Osteocyte (in vitro differentiated cells): ENCODE measurements around the gene PCDHGB1. TPM values are rescaled to one million over a fixed set of nuclear protein-coding genes. Genes with fewer than 3 reads are reported as not detected.

ENCODE experiments used
- DNase-seq: peaks from one replicate; pipeline ENCODE4 v3.0.0; 2021; ENCODE audit warnings: mixed read lengths; ENCODE audit not compliant: unreplicated experiment; ENCODE audit errors: extremely low spot score
- H3K27ac Mint-ChIP-seq: one replicate; pipeline ENCODE4 v1.8.0; 2021; ENCODE audit warnings: mild to moderate bottlenecking, mixed read lengths; ENCODE audit not compliant: unreplicated experiment
- H3K27me3 Mint-ChIP-seq: one replicate; pipeline ENCODE4 v1.8.0; 2021; ENCODE audit warnings: mixed read lengths; ENCODE audit not compliant: unreplicated experiment
- H3K36me3 Mint-ChIP-seq: one replicate; pipeline ENCODE4 v1.8.0; 2021; ENCODE audit warnings: mixed read lengths; ENCODE audit not compliant: unreplicated experiment
- H3K4me1 Mint-ChIP-seq: one replicate; pipeline ENCODE4 v1.8.0; 2021; ENCODE audit warnings: mixed read lengths; ENCODE audit not compliant: unreplicated experiment
- H3K4me3 Mint-ChIP-seq: one replicate; pipeline ENCODE4 v1.8.0; 2021; ENCODE audit warnings: mild to moderate bottlenecking, moderate library complexity, mixed read lengths; ENCODE audit not compliant: unreplicated experiment
- H3K9me3 Mint-ChIP-seq: one replicate; pipeline ENCODE4 v1.8.0; 2021; ENCODE audit warnings: mixed read lengths; ENCODE audit not compliant: unreplicated experiment
- total RNA-seq: library from RNA; stranded (reverse); gene quantifications from 2 replicates; pipeline ENCODE4 v1.2.1, GENCODE V29; 2021
- TF ChIP-seq, protein P1 (sequence below): fragments of 200-600 bp; sonication (generic); IDR thresholded peaks from 2 replicates; pipeline ENCODE4 v1.5.0; 2021; ENCODE audit warnings: antibody characterized with exemption, mild to moderate bottlenecking, moderate library complexity

Gene PCDHGB1
- total RNA-seq, 1 donor from 2014 or later = 1.8 TPM

- no peak for DNase-seq
- Mint-ChIP-seq H3K9me3 (peaks cover 12% of the 10 kb centered on the region), H3K27ac (no peak overlapping the region), H3K4me3 (no peak overlapping the region), H3K27me3 (no peaks in the 10 kb centered on the region), H3K4me1 (no peaks in the 10 kb centered on the region), H3K36me3 (peaks cover 7% of the 10 kb centered on the region)
- TF ChIP-seq, protein P1, sequence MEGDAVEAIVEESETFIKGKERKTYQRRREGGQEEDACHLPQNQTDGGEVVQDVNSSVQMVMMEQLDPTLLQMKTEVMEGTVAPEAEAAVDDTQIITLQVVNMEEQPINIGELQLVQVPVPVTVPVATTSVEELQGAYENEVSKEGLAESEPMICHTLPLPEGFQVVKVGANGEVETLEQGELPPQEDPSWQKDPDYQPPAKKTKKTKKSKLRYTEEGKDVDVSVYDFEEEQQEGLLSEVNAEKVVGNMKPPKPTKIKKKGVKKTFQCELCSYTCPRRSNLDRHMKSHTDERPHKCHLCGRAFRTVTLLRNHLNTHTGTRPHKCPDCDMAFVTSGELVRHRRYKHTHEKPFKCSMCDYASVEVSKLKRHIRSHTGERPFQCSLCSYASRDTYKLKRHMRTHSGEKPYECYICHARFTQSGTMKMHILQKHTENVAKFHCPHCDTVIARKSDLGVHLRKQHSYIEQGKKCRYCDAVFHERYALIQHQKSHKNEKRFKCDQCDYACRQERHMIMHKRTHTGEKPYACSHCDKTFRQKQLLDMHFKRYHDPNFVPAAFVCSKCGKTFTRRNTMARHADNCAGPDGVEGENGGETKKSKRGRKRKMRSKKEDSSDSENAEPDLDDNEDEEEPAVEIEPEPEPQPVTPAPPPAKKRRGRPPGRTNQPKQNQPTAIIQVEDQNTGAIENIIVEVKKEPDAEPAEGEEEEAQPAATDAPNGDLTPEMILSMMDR = no peak
Measured at GRCh38 chr5:141398608-141399007, 48.7 kb downstream of the PCDHGB1 start.

- no peaks in the 10 kb centered on the region for H3K27me3 Mint-ChIP-seq
- H3K4me3 Mint-ChIP-seq = no peak overlapping the region
- TF ChIP-seq, protein P1 = no peak
- no peak overlapping the region for H3K27ac Mint-ChIP-seq
- no peaks in the 10 kb centered on the region for H3K4me1 Mint-ChIP-seq
- peaks cover 11% of the 10 kb centered on the region for H3K9me3 Mint-ChIP-seq
- H3K36me3 Mint-ChIP-seq = peaks cover 4% of the 10 kb centered on the region
- no peak for DNase-seq
Measured at GRCh38 chr5:141399555-141400258, 49.8 kb downstream of the PCDHGB1 start.

Other genes with a start within 250 kb of the PCDHGB1 start
- gene PCDHB3, start 249.6 kb upstream of the PCDHGB1 start, total RNA-seq = 8.8 and 11.1 TPM in 2 replicates
- gene PCDHB4, start 228.3 kb upstream of the PCDHGB1 start, total RNA-seq = 2.9 and 4.1 TPM in 2 replicates
- gene PCDHB5, start 214.9 kb upstream of the PCDHGB1 start, total RNA-seq = 6.4 and 7.5 TPM in 2 replicates
- 1.4 and 1.6 TPM in 2 replicates for gene PCDHB6, start 200.0 kb upstream of the PCDHGB1 start, total RNA-seq
- 1.1 and 1.2 TPM in 2 replicates for gene PCDHB7, start 177.5 kb upstream of the PCDHGB1 start, total RNA-seq
- gene PCDHB8, start 172.3 kb upstream of the PCDHGB1 start, total RNA-seq = 0.81 and 1.1 TPM in 2 replicates
- gene PCDHB16, start 167.7 kb upstream of the PCDHGB1 start, total RNA-seq = 9.0 and 10.8 TPM in 2 replicates
- 3.4 and 4.3 TPM in 2 replicates for gene PCDHB9, start 162.9 kb upstream of the PCDHGB1 start, total RNA-seq
- 7.8 and 8.2 TPM in 2 replicates for gene PCDHB10, start 157.7 kb upstream of the PCDHGB1 start, total RNA-seq
- 1.9 and 2.4 TPM in 2 replicates for gene PCDHB11, start 150.5 kb upstream of the PCDHGB1 start, total RNA-seq
- 1.9 and 2.2 TPM in 2 replicates for gene PCDHB12, start 141.4 kb upstream of the PCDHGB1 start, total RNA-seq
- gene PCDHB13, start 136.2 kb upstream of the PCDHGB1 start, total RNA-seq = 2.2 and 2.4 TPM in 2 replicates
- 8.8 and 9.0 TPM in 2 replicates for gene PCDHB14, start 126.8 kb upstream of the PCDHGB1 start, total RNA-seq
- gene PCDHB15, start 104.7 kb upstream of the PCDHGB1 start, total RNA-seq = 4.3 and 4.4 TPM in 2 replicates
- gene SLC25A2, start 46.0 kb upstream of the PCDHGB1 start, total RNA-seq = 0.50 and 0.81 TPM in 2 replicates
- 78.7 and 83.8 TPM in 2 replicates for gene TAF7, start 29.3 kb upstream of the PCDHGB1 start, total RNA-seq
- gene PCDHGA1, start 19.6 kb upstream of the PCDHGB1 start, total RNA-seq = 0.13 TPM in 1 of 2 replicates, not detected in the other
- gene PCDHGA2, start 11.3 kb upstream of the PCDHGB1 start, total RNA-seq = 0.21 TPM in 1 of 2 replicates, not detected in the other
- gene PCDHGA3, start 6.3 kb upstream of the PCDHGB1 start, total RNA-seq = not detected in 2 replicates
- gene PCDHGA4, start 4.9 kb downstream of the PCDHGB1 start, total RNA-seq = 0.27 and 0.47 TPM in 2 replicates
- 0.50 and 0.59 TPM in 2 replicates for gene PCDHGB2, start 9.9 kb downstream of the PCDHGB1 start, total RNA-seq
- 0.13 and 0.16 TPM in 2 replicates for gene PCDHGA5, start 14.1 kb downstream of the PCDHGB1 start, total RNA-seq
- 0.19 and 0.29 TPM in 2 replicates for gene PCDHGB3, start 20.1 kb downstream of the PCDHGB1 start, total RNA-seq
- 0.18 and 0.21 TPM in 2 replicates for gene PCDHGA6, start 23.8 kb downstream of the PCDHGB1 start, total RNA-seq
- 0.11 TPM in 1 of 2 replicates, not detected in the other for gene PCDHGA7, start 32.6 kb downstream of the PCDHGB1 start, total RNA-seq
- 10.8 and 11.9 TPM in 2 replicates for gene PCDHGB4, start 37.6 kb downstream of the PCDHGB1 start, total RNA-seq
- 0.34 and 0.51 TPM in 2 replicates for gene PCDHGA8, start 42.5 kb downstream of the PCDHGB1 start, total RNA-seq
- 0.97 and 1.3 TPM in 2 replicates for gene PCDHGB5, start 47.8 kb downstream of the PCDHGB1 start, total RNA-seq
- gene PCDHGA9, start 52.7 kb downstream of the PCDHGB1 start, total RNA-seq = 1.6 and 1.9 TPM in 2 replicates
- gene PCDHGB6, start 57.9 kb downstream of the PCDHGB1 start, total RNA-seq = 70.2 and 71.5 TPM in 2 replicates
- gene PCDHGA10, start 62.9 kb downstream of the PCDHGB1 start, total RNA-seq = 22.4 and 24.0 TPM in 2 replicates
- gene PCDHGB7, start 67.6 kb downstream of the PCDHGB1 start, total RNA-seq = 6.2 and 8.8 TPM in 2 replicates
- gene PCDHGA11, start 71.0 kb downstream of the PCDHGB1 start, total RNA-seq = 1.9 and 2.2 TPM in 2 replicates
- gene PCDHGA12, start 80.4 kb downstream of the PCDHGB1 start, total RNA-seq = 2.0 and 2.1 TPM in 2 replicates
- 92.4 and 99.9 TPM in 2 replicates for gene PCDHGC3, start 125.9 kb downstream of the PCDHGB1 start, total RNA-seq
- 2.8 and 3.7 TPM in 2 replicates for gene PCDHGC4, start 134.9 kb downstream of the PCDHGB1 start, total RNA-seq
- 1.4 and 1.9 TPM in 2 replicates for gene PCDHGC5, start 139.0 kb downstream of the PCDHGB1 start, total RNA-seq